LHCN-M2 (cell line): ENCODE results near the gene NOP9. TPM values are rescaled to one million over a fixed set of nuclear protein-coding genes. Genes with fewer than 3 reads are reported as not detected.

Experiments
- DNase-seq: peaks from one replicate; pipeline ENCODE4 v3.0.0-alpha.2; 2012; ENCODE audit warnings: low read depth
- total RNA-seq: library from RNA; depleted of rRNA; stranded (reverse); fragments of >200 nt; gene quantifications from 2 replicates; pipeline ENCODE4 v1.2.3, GENCODE V29; 2014

Gene NOP9
- total RNA-seq, 1 experiment from 2014 or later: 23.0 TPM

- no peak for DNase-seq
These were observed 36.6 kb upstream of the NOP9 start, which contains the start of gene TGM1 for GRCh38 chr14:24262821-24263733. TSS of gene TGM1 (minus strand) at chr14:24263177. CDS start at chr14:24262352, 825 bp downstream.

- no peak for DNase-seq
These were observed 35.8 kb upstream of the NOP9 start for GRCh38 chr14:24263848-24264247.

DNA sequence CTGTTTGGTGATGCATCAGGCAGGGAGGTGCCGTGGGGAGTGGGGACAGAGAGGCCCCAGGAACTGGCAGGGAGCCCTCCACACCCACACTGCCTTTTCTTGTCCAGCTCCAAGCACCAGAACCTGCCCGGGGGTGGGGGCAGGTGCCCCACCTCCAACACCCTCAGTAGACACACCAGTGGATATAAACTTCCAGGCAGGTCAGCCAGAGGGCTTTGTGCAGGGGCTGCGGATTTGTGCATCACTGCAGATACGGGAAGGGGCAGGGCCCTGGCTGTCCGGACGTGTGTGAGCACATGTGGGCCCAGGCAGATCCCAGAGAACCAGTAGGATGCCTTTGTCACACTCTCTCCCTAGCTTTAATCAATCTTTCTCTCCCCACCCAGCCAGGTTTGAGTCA, 35.4 kb upstream of the NOP9 start:
- DNase-seq: no peak

DNA sequence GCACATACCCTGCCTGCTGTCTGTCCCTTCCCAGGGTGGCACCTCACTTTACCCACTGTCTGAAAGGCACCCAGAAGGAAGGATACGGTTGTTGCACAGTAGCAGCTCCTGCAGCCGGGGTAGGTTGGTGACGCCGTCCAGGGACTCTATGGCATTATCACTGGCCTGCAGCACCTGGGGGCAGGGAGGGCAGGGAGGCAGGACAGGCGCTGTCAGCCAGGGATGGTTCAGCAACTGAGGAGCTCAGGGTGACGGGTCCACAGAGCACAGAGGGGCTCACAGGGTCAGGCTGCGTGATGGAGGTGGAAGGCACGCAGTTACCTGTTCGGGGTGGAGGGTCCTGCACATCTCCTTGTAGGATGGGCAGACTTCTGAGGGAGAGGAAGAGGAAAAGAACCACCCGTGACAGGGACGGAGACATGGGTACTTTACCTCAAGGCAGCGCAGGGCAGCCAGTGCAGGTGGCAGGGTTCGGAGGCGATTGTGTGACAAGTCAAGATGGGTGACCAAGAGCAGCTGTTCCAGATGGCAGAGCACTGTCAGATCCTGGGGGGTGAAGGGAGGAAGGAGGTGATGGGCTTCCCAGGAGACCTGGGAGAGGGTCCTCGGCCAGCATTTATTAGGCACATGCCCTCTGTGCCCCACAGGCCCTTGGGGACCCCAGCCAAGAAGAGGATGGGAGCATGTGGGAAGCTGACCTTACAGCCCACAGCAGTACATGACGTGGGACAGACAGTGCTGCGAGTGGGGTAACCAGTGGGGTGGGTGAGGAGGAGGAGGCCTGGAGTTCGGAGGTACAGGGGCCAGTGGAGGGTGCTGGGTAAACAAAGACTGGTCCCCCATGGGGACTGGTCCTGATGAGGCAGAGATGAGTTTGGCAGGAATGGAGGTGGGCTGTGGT, 33.1 kb upstream of the NOP9 start:
- DNase-seq: no peak

DNA sequence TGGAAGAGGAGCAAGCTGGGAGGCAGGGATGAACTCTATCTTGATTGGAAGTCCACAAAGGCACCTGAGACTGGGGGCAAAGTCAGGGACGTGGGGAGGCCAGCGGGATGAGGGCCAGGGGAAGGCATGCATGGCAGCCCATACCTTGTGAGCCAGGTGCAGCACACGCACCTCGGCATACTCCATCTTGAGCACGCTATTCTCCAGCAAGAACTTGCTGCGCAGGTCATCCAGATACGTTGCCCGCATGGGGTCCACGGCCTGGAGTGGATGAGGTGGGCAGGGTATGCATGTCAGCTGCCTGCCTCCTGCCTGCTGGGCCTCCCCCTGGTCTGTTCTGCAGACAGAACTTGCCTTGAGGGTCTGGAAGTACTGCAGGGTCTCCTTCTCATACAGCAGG, 32.1 kb upstream of the NOP9 start:
- no peak for DNase-seq

DNA sequence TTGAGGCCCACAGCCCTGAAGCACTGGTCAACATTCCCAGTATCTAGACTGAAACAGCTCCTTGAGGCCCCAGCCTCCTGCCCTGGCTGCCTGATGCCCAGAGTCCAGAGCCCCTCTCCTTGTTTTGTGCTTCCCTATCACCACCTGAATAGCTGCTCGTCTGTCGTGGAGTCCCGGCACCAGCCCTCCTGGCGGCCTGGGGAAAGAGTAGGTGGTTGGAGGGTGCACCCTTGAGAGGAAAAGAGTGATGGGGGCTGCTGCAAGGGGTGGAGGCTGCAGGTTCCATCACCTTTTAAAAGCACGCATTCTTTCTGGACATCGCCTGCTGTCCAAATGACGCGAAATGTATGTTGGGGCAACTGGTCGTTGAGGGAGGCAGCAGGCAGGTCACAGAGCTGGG, 31.4 kb upstream of the NOP9 start:
- no peak for DNase-seq

GRCh38 chr14:24269368-24269767, 30.3 kb upstream of the NOP9 start:
- no peak for DNase-seq

- DNase-seq: no peak
These were observed 29.6 kb upstream of the NOP9 start for GRCh38 chr14:24269910-24270536.

DNA sequence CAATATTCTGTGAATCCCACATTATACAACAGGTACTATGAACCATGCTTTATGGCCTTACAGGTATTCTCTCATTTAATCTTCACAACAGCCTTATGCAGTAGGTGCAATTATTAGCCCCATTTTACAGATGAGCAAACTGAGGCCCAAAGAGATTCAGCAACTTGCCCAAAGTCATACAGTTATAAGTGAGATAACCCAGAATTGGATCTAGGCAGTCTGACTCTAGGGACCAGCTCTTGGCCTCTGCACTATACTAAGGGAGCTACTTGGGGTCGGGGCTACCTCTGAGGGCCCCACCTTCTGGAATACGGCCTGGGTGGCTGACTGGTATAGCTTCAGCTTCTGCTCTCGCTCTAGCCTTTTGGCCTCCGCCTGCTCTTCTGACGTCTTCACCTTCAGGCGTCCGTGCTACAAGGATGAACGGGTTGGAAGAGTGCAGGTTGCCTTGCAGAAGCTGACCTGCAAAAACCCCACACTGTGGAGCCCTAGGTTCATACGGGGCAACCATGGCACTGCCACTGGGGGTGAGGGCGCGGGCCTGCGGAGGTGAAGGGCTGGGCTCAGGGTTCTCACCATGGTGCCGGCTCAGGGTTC, 29.0 kb upstream of the NOP9 start:
- no peak for DNase-seq

DNA sequence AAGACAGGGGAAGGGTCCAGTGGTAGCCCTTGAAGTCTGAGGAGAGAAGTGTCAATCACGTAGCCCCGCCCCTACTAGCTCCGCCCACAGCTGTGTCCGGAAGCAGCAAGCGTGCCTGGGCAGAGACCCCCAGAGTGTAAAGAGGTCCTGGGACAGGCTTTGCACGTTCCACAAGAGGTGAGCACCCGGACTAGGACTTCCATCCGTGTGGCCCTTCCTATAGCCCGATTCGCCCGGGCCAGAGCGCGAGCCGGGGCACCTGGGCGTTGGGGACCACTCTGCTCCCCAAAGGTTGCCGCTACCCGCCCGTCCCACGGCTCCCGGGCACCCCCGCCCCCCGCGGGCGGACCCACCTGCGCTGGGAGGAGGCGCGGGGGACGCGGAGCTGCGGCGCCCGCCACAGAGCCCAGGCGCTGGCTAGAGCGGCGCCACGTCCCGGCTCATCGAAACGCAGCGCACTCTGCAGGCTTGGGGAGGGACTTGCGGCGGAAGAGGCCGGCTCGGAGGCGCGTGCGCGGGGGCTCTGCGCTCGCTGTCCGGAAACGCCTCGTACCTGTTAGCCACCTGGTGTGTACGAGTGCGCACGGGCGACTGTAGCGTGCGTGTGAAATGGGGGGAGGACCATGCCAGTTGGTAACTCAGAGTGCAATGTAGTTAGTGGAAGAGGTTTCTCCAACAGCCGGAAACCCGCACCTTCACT, 28.4 kb upstream of the NOP9 start, which contains the start of gene RABGGTA:
RABGGTA (minus strand) TSS at position 464 of the 700 bp plus-strand sequence. CDS start 482 bp downstream, outside the sequence.
- peak; percentile 78 for DNase-seq

DNA sequence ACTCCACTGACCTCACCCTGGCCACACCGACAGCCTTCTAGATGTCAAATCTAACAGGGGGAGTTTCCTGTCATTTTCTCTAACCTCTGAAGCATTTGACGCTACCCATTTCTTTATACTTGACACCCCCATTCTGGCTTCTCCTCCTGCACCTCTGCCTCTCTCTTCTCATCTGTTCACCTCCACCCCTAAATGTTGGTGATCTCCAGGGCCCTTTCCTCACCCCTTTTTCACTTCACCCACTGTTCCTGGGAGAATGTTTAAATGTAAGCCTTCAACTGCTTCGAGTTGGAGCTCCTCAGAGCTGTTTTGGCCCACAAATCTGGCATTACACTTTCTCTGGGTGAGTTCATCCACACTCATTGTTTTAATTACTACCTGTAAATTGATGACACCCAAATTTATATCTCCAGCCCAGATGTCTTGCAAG, 27.8 kb upstream of the NOP9 start:
- no peak for DNase-seq

DNA sequence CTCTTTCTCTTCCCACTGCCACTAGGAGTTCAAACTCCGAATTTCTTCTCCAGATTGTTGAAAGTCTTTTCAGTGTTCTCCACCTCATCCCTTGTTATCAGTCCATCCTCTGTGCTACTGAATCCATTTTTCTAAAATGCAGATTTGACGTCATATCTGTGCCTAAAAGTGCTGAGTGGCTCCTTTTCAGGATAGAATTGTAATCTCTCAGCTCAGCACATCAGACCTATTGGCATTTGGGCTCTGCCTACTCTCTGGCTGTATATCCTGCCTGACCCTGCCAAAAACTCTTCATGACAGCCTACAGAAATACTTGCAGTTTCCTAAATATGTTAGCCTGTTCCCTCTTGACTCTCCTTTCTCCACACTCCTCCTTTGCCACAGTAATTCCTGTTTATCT, 27.2 kb upstream of the NOP9 start:
- no peak for DNase-seq

DNA sequence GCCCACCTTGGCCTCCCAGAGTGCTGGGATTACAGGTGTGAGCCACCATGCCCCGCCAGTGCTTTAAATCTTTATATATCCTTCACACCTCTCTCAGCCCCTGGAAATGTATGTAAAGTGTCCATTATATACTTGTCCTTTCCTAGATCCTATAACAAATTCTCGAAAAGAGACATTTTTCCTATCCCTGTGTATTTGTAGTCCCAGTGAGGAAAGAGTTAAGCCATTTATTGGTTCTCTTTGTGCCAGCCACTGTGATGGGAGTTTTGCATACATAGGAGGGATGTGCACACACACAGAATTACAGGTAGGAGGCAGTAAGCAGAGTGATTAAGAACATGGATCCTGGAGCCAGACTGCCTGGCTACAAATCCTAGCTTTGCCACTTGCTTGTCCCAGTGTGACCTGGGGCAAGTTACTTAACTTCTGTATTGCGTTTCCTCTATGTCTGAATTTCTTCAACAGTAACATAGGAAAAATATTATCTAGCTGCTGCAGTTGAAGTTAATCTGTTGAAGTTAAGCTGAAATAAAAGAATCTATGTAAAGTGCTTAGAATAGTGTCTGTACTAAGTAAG, 26.1 kb upstream of the NOP9 start:
- DNase-seq: no peak

GRCh38 chr14:24274101-24274543, 25.5 kb upstream of the NOP9 start:
- DNase-seq: no peak

GRCh38 chr14:24277071-24277470, 22.6 kb upstream of the NOP9 start:
- no peak for DNase-seq

GRCh38 chr14:24277606-24278321, 21.9 kb upstream of the NOP9 start:
- DNase-seq: no peak

DNA sequence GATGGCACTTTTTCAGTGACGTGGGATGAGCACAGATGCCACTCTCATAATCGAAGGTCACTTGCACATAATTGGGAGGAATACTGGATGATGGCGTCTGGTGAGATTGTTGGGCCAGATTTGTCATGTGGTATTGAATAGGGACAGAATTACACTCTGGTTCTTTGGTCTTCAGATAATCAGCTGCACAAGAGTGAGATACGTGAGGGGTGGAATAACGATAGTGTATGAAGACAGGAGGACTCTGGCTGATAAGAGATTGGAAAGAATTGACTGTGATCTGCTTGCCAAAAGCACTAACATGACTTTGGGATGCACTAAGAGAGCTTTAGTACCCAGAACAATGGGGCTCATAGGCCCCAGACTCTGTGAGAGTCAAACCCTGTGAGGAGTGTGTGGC, 21.2 kb upstream of the NOP9 start:
- no peak for DNase-seq

- peak; percentile 23 for DNase-seq
These were observed 20.1 kb upstream of the NOP9 start for GRCh38 chr14:24279301-24280186.
